ENCODE results near the gene GFPT2.

GFPT2 gene

GRCh38 chr5:180348336-180348735 is 4.8 kb downstream of the GFPT2 start:
- DNase-seq (ENCODE audit: extremely low spot score): no peak
- CTCF ChIA-PET: interaction anchor here (1.4 kb wide), 1 partner anchor 20 kb away, joined by 6 read pairs; no protein-coding TSS in a partner anchor
- TF ChIP-seq, protein P1, sequence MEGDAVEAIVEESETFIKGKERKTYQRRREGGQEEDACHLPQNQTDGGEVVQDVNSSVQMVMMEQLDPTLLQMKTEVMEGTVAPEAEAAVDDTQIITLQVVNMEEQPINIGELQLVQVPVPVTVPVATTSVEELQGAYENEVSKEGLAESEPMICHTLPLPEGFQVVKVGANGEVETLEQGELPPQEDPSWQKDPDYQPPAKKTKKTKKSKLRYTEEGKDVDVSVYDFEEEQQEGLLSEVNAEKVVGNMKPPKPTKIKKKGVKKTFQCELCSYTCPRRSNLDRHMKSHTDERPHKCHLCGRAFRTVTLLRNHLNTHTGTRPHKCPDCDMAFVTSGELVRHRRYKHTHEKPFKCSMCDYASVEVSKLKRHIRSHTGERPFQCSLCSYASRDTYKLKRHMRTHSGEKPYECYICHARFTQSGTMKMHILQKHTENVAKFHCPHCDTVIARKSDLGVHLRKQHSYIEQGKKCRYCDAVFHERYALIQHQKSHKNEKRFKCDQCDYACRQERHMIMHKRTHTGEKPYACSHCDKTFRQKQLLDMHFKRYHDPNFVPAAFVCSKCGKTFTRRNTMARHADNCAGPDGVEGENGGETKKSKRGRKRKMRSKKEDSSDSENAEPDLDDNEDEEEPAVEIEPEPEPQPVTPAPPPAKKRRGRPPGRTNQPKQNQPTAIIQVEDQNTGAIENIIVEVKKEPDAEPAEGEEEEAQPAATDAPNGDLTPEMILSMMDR (IDR thresholded peaks at IDR 0.05; ENCODE audit: control extremely low read depth, extremely low read depth, low read depth, missing control alignments): no peak
- POLR2A ChIA-PET: no interaction called here

GRCh38 chr5:180347702-180348101 is 5.4 kb downstream of the GFPT2 start:
- CTCF ChIA-PET: interaction anchor here (1.4 kb wide), 1 partner anchor 19 kb away, joined by 6 read pairs; no protein-coding TSS in a partner anchor
- POLR2A ChIA-PET: no interaction called here
- TF ChIP-seq, protein P1 (IDR thresholded peaks at IDR 0.05; ENCODE audit: control extremely low read depth, extremely low read depth, low read depth, missing control alignments): no peak
- DNase-seq (ENCODE audit: extremely low spot score): no peak

DNA sequence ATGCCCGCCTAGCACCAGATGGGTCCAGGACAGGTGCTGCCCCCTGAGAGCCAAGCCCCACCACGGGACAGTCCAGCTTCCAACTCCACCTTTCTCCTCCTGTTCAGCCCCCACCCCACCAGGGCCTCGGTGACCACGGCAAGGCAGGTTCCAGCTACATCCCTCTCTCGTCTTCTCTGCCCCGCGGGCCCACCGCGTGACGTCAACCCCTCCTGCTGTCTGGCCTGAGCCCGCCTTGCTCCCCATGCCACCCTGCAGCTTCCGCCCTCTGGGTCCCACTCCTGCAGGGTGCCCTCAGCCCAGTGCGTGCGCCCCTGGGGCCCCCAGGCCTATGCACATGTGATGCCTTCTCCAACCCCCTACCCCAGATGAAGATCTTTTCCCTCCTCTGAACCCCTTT is 6.8 kb downstream of the GFPT2 start:
- CTCF ChIA-PET: interaction anchor here (10.8 kb wide), 1 partner anchor 18 kb away, joined by 54 read pairs; no protein-coding TSS in a partner anchor

GRCh38 chr5:180345781-180346180 is 7.4 kb downstream of the GFPT2 start:
- CTCF ChIA-PET: interaction anchor here (1.4 to 10.8 kb wide), 2 partner anchors 13 to 18 kb away, joined by 5 to 54 read pairs; no protein-coding TSS in a partner anchor
- no peak for DNase-seq (ENCODE audit: extremely low spot score)
- POLR2A ChIA-PET: no interaction called here
- TF ChIP-seq, protein P1 (IDR thresholded peaks at IDR 0.05; ENCODE audit: control extremely low read depth, extremely low read depth, low read depth, missing control alignments): no peak

More for the DNA sequence above, 6.8 kb downstream of the GFPT2 start:
- DNase-seq (ENCODE audit: extremely low spot score): no peak
- TF ChIP-seq, protein P1 (IDR thresholded peaks at IDR 0.05; ENCODE audit: control extremely low read depth, extremely low read depth, low read depth, missing control alignments): no peak
- POLR2A ChIA-PET: no interaction called here

GRCh38 chr5:180345186-180345585 is 8.0 kb downstream of the GFPT2 start:
- ChIA-PET CTCF (interaction anchor here (0.8 to 10.8 kb wide), 3 partner anchors 8 to 17 kb away, joined by 3 to 54 read pairs (median 5); partner anchors contain the start of gene GFPT2), POLR2A (no interaction called here)
- DNase-seq (ENCODE audit: extremely low spot score): no peak
- TF ChIP-seq, protein P1 (IDR thresholded peaks at IDR 0.05; ENCODE audit: control extremely low read depth, extremely low read depth, low read depth, missing control alignments): no peak

DNA sequence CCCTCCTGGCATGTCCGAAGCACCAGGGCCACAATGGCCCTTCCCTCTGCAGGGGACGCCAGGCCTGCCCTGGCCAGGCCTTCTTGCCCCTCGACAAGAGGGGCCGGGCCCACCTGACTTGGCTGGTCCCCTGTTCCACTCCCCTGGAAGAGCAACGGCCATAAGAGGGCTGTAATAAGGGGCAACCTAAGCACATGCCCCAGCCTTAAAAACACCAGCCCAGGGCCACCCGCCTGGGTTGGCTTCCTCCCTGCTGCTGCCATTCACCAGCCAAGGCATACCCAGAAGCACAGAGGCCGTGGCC is 8.5 kb downstream of the GFPT2 start:
- POLR2A ChIA-PET: no interaction called here
- no peak for DNase-seq (ENCODE audit: extremely low spot score)
- CTCF ChIA-PET: interaction anchor here (0.8 to 10.8 kb wide), 3 partner anchors 9 to 16 kb away, joined by 3 to 54 read pairs (median 5); partner anchors contain the start of gene GFPT2
- TF ChIP-seq, protein P1 (IDR thresholded peaks at IDR 0.05; ENCODE audit: control extremely low read depth, extremely low read depth, low read depth, missing control alignments): no peak

Data from GM10248 (cell line).